ENCODE results near the gene MIER2. TPM values are rescaled to one million over a fixed set of nuclear protein-coding genes. Genes with fewer than 3 reads are reported as not detected.

The MIER2 gene
- total and polyA plus RNA-seq, 8 donors = 5.8 to 29.6 (median 13.2) TPM

- WGBS, 5 donors = 21 to 68% (median 30%) methylated on average over 19 to 68 of the region's 71 CpGs
- H3K9me3 ChIP-seq = no peaks in the 10 kb centered on the region
- peaks cover 34 to 64% (median 53%) of the 10 kb centered on the region in 4 donors for H3K4me1 ChIP-seq
- peak; percentile 48 to 52 for DNase-seq
- H3K27me3 ChIP-seq = peaks cover 0 to 58% (median 31%) of the 10 kb centered on the region in 3 donors
- peaks cover 0 to 11% (median 7%) of the 10 kb centered on the region in 4 donors for H3K36me3 ChIP-seq
- intact Hi-C loops (cut with DNase I; ENCODE audit: low total_unique reads) = no loop called here
- TF ChIP-seq EP300 (IDR thresholded peaks at IDR 0.05) (no peak), POLR2A (IDR thresholded peaks at IDR 0.05) (no peak), POLR2AphosphoS5 (IDR thresholded peaks at IDR 0.05) (no peak)
- TF ChIP-seq, protein P1, sequence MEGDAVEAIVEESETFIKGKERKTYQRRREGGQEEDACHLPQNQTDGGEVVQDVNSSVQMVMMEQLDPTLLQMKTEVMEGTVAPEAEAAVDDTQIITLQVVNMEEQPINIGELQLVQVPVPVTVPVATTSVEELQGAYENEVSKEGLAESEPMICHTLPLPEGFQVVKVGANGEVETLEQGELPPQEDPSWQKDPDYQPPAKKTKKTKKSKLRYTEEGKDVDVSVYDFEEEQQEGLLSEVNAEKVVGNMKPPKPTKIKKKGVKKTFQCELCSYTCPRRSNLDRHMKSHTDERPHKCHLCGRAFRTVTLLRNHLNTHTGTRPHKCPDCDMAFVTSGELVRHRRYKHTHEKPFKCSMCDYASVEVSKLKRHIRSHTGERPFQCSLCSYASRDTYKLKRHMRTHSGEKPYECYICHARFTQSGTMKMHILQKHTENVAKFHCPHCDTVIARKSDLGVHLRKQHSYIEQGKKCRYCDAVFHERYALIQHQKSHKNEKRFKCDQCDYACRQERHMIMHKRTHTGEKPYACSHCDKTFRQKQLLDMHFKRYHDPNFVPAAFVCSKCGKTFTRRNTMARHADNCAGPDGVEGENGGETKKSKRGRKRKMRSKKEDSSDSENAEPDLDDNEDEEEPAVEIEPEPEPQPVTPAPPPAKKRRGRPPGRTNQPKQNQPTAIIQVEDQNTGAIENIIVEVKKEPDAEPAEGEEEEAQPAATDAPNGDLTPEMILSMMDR (IDR thresholded peaks at IDR 0.05) = no peak
- H3K27ac ChIP-seq = peak overlapping the region in 4 of 5 donors; percentile 58 to 82 (median 78)
- H3K4me3 ChIP-seq = peak overlapping the region; percentile 30 to 61 (median 34)
Measured at GRCh38 chr19:291561-292280, 52.9 kb downstream of the MIER2 start.

- peaks cover 34 to 60% (median 52%) of the 10 kb centered on the region in 4 donors for H3K4me1 ChIP-seq
- 2 to 7% (median 3%) methylated on average over 9 to 57 of the region's 60 CpGs; no CpG with 5 or more reads in 1 of the 5 donors for WGBS, 5 donors
- TF ChIP-seq POLR2AphosphoS5 (IDR thresholded peaks at IDR 0.05) (peak in 1 of 3 donors; percentile 57), EP300 (IDR thresholded peaks at IDR 0.05) (no peak), POLR2A (IDR thresholded peaks at IDR 0.05) (no peak)
- TF ChIP-seq, protein P1 (IDR thresholded peaks at IDR 0.05) = no peak
- intact Hi-C loops (cut with DNase I; ENCODE audit: low total_unique reads) = no loop called here
- no peaks in the 10 kb centered on the region for H3K9me3 ChIP-seq
- H3K27ac ChIP-seq = peak within 1 kb of the TSS; percentile 82 to 93 (median 89)
- H3K4me3 ChIP-seq = peak within 1 kb of the TSS; percentile 48 to 61 (median 54)
- peaks cover 0 to 58% (median 31%) of the 10 kb centered on the region in 3 donors for H3K27me3 ChIP-seq
- peak; percentile 46 to 62 for DNase-seq
- H3K36me3 ChIP-seq = peaks cover 0 to 18% (median 7%) of the 10 kb centered on the region in 4 donors
Measured at GRCh38 chr19:291006-291521, 53.5 kb downstream of the MIER2 start, which contains the start of gene PLPP2. Gene PLPP2, minus strand, starts transcription at chr19:291403. Its CDS starts 67 bp downstream, at chr19:291336.

DNA sequence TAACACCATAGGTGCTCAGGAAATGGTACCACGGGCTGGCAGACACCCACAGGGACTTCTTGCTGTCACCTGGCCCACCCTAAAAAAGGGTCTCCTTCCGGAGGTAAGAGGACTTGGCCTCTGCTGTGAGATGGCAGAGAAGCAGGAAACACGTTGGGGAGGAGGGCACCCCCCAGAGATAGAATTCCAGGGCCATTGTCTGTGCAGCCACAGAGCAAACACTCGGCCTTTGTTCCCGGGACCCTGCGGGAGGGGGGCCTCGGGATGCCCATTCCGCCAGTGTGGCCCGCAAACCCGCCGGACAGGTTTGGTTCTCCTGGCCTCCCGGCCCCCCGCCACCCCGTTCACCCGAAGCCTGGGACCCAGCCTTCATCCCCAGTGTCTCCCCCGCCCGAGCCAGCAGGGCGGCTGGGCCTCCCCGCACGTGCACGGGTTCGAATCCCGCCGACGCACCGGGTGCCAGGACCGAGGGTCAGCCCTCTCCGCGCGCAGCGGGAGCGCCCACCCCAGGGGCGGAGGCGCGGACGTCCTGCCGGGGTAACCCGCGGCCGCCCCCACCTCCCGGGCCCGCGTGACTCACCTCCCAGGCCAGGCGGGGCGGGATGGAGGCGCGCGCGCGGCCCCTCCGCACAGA is 54.1 kb downstream of the MIER2 start:
- peak overlapping the region; percentile 48 to 61 (median 54) for H3K4me3 ChIP-seq
- peaks cover 0 to 19% (median 7%) of the 10 kb centered on the region in 4 donors for H3K36me3 ChIP-seq
- intact Hi-C loops (cut with DNase I; ENCODE audit: low total_unique reads) = no loop called here
- peak overlapping the region; percentile 82 to 93 (median 89) for H3K27ac ChIP-seq
- TF ChIP-seq POLR2AphosphoS5 (IDR thresholded peaks at IDR 0.05) (no peak), EP300 (IDR thresholded peaks at IDR 0.05) (no peak), POLR2A (IDR thresholded peaks at IDR 0.05) (no peak)
- TF ChIP-seq, protein P1 (IDR thresholded peaks at IDR 0.05) = no peak
- H3K27me3 ChIP-seq = peaks cover 0 to 58% (median 31%) of the 10 kb centered on the region in 3 donors
- 1 to 4% (median 3%) methylated on average over 14 to 51 of the region's 51 CpGs for WGBS, 5 donors
- DNase-seq = peak; percentile 91 to 93
- H3K4me1 ChIP-seq = peaks cover 31 to 54% (median 46%) of the 10 kb centered on the region in 4 donors
- H3K9me3 ChIP-seq = no peaks in the 10 kb centered on the region

All from stomach (tissue), 9 donors.